Measurements from ENCODE around the gene NRXN3.

DNA sequence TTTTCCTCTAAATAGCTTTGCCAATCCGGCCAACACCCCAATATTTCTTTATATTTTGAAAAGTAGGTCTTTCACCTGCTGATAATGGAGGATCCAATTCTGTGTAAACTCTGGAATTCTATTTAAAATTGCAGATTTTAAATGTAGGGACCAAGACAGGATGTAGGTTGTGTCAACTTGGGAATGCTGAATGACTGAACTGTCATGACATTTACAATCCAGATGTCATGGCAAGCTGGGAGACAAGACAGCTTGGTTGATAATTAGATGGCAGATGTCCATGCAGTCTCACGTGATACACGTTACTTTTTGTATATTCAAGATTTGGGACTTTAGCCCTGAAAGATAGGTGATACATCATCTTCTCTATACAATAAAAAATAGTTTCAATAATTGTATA lies 1564.0 kb downstream of the NRXN3 start:
- TF ChIP-seq, protein P1, sequence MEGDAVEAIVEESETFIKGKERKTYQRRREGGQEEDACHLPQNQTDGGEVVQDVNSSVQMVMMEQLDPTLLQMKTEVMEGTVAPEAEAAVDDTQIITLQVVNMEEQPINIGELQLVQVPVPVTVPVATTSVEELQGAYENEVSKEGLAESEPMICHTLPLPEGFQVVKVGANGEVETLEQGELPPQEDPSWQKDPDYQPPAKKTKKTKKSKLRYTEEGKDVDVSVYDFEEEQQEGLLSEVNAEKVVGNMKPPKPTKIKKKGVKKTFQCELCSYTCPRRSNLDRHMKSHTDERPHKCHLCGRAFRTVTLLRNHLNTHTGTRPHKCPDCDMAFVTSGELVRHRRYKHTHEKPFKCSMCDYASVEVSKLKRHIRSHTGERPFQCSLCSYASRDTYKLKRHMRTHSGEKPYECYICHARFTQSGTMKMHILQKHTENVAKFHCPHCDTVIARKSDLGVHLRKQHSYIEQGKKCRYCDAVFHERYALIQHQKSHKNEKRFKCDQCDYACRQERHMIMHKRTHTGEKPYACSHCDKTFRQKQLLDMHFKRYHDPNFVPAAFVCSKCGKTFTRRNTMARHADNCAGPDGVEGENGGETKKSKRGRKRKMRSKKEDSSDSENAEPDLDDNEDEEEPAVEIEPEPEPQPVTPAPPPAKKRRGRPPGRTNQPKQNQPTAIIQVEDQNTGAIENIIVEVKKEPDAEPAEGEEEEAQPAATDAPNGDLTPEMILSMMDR (IDR thresholded peaks at IDR 0.05), result no peak
- TF ChIP-seq, protein P2, sequence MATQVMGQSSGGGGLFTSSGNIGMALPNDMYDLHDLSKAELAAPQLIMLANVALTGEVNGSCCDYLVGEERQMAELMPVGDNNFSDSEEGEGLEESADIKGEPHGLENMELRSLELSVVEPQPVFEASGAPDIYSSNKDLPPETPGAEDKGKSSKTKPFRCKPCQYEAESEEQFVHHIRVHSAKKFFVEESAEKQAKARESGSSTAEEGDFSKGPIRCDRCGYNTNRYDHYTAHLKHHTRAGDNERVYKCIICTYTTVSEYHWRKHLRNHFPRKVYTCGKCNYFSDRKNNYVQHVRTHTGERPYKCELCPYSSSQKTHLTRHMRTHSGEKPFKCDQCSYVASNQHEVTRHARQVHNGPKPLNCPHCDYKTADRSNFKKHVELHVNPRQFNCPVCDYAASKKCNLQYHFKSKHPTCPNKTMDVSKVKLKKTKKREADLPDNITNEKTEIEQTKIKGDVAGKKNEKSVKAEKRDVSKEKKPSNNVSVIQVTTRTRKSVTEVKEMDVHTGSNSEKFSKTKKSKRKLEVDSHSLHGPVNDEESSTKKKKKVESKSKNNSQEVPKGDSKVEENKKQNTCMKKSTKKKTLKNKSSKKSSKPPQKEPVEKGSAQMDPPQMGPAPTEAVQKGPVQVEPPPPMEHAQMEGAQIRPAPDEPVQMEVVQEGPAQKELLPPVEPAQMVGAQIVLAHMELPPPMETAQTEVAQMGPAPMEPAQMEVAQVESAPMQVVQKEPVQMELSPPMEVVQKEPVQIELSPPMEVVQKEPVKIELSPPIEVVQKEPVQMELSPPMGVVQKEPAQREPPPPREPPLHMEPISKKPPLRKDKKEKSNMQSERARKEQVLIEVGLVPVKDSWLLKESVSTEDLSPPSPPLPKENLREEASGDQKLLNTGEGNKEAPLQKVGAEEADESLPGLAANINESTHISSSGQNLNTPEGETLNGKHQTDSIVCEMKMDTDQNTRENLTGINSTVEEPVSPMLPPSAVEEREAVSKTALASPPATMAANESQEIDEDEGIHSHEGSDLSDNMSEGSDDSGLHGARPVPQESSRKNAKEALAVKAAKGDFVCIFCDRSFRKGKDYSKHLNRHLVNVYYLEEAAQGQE (IDR thresholded peaks at IDR 0.05; ENCODE audit: low read depth, low read length), result no peak
- no peak for TF ChIP-seq USF1 (IDR thresholded peaks at IDR 0.05; ENCODE audit: borderline replicate concordance, low read depth)
- no peak for TF ChIP-seq POLR2AphosphoS5 (IDR thresholded peaks at IDR 0.05; ENCODE audit: low read depth, low read length)
- no peak for TF ChIP-seq GABPA (IDR thresholded peaks at IDR 0.05; ENCODE audit: low read depth)
- TF ChIP-seq SIN3A (IDR thresholded peaks at IDR 0.05; ENCODE audit: borderline replicate concordance, low read depth, low read length), result no peak

All from SK-N-SH (cell line).